Measurements from ENCODE around the gene FKTN.
A peak's percentile ranks its signal among the peaks of the same experiment; 100 is the strongest.
"Not testable (repeated sequence)": the region's sequence is repeated elsewhere in the genome, so short reads cannot be mapped to it uniquely, and the experiment has no call there.

The FKTN gene

GRCh38 chr9:105557804-105558610 is at the start of gene FKTN:
FKTN (plus strand) TSS chr9:105558131; CDS start chr9:105575033, 16,902 bp downstream.
- DNase-seq (ENCODE audit: low read depth in 2 of 2): peak; percentile 31 to 64

- DNase-seq (ENCODE audit: low read depth in 2 of 2): no peak
These were observed 49.4 kb upstream of the FKTN start for GRCh38 chr9:105508530-105508929.

- DNase-seq (ENCODE audit: low read depth in 2 of 2): no peak
These were observed 47.9 kb upstream of the FKTN start for GRCh38 chr9:105510024-105510423.

- no peak for DNase-seq (ENCODE audit: low read depth in 2 of 2)
These were observed 46.5 kb upstream of the FKTN start for GRCh38 chr9:105511446-105511845.

- DNase-seq (ENCODE audit: low read depth in 2 of 2): no peak
These were observed 42.0 kb upstream of the FKTN start for GRCh38 chr9:105515811-105516413.

GRCh38 chr9:105519710-105520369 is 38.1 kb upstream of the FKTN start:
- not testable (repeated sequence) for DNase-seq (ENCODE audit: low read depth in 2 of 2)

- DNase-seq (ENCODE audit: low read depth in 2 of 2): not testable (repeated sequence)
These were observed 36.9 kb upstream of the FKTN start for GRCh38 chr9:105520992-105521391.

GRCh38 chr9:105522618-105523385 is 35.1 kb upstream of the FKTN start:
- DNase-seq (ENCODE audit: low read depth in 2 of 2): not testable (repeated sequence)

- DNase-seq (ENCODE audit: low read depth in 2 of 2): no peak
These were observed 26.4 kb upstream of the FKTN start for GRCh38 chr9:105531530-105531929.

- no peak for DNase-seq (ENCODE audit: low read depth in 2 of 2)
These were observed 21.8 kb upstream of the FKTN start for GRCh38 chr9:105535920-105536668.

GRCh38 chr9:105539452-105539851 is 18.5 kb upstream of the FKTN start:
- no peak for DNase-seq (ENCODE audit: low read depth in 2 of 2)

- no peak for DNase-seq (ENCODE audit: low read depth in 2 of 2)
These were observed 16.1 kb upstream of the FKTN start for GRCh38 chr9:105541838-105542237.

- DNase-seq (ENCODE audit: low read depth in 2 of 2): no peak
These were observed 3.9 kb upstream of the FKTN start for GRCh38 chr9:105554042-105554441.

- DNase-seq (ENCODE audit: low read depth in 2 of 2): no peak
These were observed 14.5 kb downstream of the FKTN start for GRCh38 chr9:105572455-105572854.

- DNase-seq (ENCODE audit: low read depth in 2 of 2): not testable (repeated sequence)
These were observed 22.0 kb downstream of the FKTN start for GRCh38 chr9:105579952-105580351.

GRCh38 chr9:105581550-105581949 is 23.6 kb downstream of the FKTN start:
- not testable (repeated sequence) for DNase-seq (ENCODE audit: low read depth in 2 of 2)

GRCh38 chr9:105593145-105593544 is 35.2 kb downstream of the FKTN start:
- no peak for DNase-seq (ENCODE audit: low read depth in 2 of 2)

- DNase-seq (ENCODE audit: low read depth in 2 of 2): no peak
These were observed 51.0 kb downstream of the FKTN start for GRCh38 chr9:105608721-105609598.

GRCh38 chr9:105621001-105621400 is 63.1 kb downstream of the FKTN start:
- DNase-seq (ENCODE audit: low read depth in 2 of 2): no peak

GRCh38 chr9:105625088-105625487 is 67.2 kb downstream of the FKTN start:
- DNase-seq (ENCODE audit: low read depth in 2 of 2): no peak
